D721Med (cell line): ENCODE results near the gene SRP68.

Experiments used
- DNase-seq: peaks from one replicate; pipeline ENCODE4 v3.0.0; 2011; ENCODE audit warnings: low spot score; ENCODE audit not compliant: insufficient read length
- FAIRE-seq: peaks from 2 replicates; lab custom pipeline; 2011; peaks lifted over from hg19 to GRCh38; lab: Jason Lieb, UNC
- TF ChIP-seq, protein P1 (sequence below): IDR thresholded peaks from 2 replicates; pipeline ENCODE4 v1.5.1; 2012; ENCODE audit warnings: mild to moderate bottlenecking, control low read depth; ENCODE audit not compliant: insufficient read depth; ENCODE audit errors: missing control alignments

Gene SRP68

DNA sequence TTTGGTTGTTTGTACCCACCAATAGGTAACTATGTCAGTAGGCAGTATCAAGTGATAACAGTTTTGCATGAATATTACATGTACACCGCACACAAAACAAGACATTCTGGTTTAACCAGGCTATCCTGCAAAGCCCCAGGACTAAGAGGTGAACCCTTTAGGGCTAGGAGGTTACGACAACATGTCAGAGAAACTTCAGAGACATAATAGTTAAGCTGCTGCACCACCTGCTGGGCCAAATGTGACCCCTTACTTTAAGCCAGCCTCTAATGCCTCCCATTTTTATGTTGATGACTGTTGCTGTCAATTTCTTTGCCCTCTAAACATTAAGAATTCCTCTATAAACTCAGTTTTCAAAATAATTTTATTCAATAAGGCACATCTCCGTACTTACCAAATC, 15.4 kb downstream of the SRP68 start:
- DNase-seq (no peak), FAIRE-seq (no peak)
- TF ChIP-seq, protein P1, sequence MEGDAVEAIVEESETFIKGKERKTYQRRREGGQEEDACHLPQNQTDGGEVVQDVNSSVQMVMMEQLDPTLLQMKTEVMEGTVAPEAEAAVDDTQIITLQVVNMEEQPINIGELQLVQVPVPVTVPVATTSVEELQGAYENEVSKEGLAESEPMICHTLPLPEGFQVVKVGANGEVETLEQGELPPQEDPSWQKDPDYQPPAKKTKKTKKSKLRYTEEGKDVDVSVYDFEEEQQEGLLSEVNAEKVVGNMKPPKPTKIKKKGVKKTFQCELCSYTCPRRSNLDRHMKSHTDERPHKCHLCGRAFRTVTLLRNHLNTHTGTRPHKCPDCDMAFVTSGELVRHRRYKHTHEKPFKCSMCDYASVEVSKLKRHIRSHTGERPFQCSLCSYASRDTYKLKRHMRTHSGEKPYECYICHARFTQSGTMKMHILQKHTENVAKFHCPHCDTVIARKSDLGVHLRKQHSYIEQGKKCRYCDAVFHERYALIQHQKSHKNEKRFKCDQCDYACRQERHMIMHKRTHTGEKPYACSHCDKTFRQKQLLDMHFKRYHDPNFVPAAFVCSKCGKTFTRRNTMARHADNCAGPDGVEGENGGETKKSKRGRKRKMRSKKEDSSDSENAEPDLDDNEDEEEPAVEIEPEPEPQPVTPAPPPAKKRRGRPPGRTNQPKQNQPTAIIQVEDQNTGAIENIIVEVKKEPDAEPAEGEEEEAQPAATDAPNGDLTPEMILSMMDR: no peak

DNA sequence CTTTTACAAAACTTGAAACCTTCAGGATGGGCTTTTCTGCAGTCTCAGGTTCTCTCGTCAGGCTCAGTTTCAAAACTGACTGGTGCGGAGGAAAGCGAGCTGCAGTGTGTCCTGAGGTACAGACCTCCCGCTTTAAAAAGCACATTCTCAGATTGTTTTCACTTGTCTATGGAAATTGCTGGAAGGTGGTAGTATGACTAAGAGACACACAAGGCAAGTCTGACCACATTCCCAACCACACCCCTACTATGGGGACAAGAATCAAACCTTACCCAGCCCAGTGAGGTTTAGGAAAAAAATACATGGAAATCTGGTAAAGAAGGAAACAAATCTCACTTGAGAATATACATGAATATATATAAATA, 18.2 kb downstream of the SRP68 start:
- DNase-seq (no peak), FAIRE-seq (no peak)
- TF ChIP-seq, protein P1: no peak

DNA sequence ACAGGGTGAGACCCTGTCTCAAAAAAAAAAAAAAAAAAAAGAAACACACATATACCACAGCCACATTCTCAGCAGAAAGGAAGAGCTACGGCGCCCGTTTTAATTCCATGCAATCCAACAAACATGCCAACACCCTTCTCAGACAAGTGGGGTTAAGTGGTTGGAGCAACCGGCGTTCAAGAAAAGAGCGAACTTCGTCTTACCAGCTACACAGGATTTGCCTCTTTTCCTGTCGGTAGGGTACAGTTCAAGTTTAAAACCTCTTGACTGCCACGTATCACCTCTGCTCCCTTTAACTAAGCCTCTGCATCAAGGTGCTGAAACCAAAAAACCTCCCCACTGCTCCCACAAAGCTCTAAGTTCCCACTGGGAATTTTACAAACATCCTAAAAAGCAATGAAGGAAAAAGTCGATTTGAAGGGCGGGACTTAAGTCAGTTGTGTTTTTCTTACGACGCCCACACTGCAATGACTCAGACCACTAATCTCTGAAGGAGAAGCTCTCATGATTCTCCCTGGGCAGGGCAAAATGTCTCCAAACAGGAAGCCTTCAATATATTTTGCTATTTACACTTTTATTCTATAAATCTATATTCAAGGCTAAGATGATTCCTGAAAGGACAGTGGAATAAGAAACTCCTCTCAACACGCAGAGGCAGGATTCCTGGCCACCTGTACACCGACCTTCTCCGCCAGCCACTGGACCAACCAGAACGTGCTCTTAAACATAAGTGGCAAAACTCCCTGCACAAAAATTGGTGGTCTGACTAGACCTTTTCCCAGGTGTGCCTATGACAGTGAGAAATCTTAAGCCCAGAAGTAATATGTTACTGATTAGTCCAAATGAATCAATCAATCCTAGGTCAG, 18.8 kb downstream of the SRP68 start:
- FAIRE-seq (no peak), DNase-seq (no peak)
- TF ChIP-seq, protein P1: no peak

DNA sequence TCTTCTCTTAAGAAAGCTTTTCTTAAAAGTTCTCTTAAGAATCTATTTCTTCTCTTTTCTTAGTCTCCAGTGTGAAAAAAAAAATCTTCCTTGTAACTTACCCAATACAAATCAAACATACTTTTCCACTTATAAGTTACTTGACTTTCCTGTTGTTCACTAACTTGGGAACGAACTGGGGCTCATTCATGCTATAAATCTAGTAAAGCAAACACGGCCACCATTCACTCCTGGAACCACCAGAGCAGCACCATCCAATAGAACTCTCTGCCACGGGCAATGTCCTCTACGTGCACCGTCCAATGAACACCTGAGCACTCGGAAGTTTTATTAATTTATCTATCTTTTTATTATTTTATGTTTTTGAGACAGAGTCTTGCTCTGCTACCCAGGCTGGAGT, 20.8 kb downstream of the SRP68 start:
- FAIRE-seq (no peak), DNase-seq (no peak)
- TF ChIP-seq, protein P1: no peak

DNA sequence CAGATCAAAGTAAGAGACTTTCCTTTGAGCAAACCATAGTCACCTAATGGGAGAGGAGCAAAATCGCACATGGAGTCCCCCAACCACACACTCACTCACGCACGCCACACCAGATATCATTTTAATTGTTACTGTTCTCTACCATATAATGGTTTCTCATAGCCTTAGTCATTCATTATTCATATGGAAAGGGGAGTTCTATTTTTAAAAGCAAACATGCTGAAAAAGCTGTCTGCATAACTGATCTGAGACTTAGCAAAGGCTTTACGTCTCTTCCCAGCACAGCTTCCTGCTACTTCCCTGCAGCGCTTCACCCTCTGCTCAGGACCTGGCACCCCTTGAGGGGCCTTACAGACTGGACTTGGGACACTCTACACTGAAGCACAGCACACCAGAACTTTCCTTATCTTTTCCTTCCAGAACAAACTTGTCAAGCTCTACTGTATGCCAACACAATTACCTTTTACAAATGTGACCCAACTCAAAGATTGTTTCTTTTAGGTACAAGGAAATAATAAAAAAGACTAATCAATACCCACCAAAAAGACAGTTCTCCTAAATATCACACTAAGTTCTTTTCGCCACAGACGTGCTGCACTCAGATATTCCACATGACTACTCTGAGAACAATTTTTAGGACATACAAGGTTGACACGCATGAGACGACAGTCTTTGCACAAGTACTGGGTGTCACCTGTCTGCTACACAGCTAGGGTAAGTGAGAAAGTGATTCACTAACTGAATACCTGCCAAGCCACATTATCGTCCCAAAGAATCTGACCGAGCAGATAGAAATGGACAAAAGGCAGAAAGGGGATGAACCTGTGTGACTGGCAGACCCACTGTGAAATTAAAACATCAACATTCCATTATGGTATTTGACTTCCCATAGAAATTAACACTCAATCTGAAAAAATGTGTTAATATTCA, 21.5 kb downstream of the SRP68 start:
- FAIRE-seq (no peak), DNase-seq (no peak)
- TF ChIP-seq, protein P1: no peak

DNA sequence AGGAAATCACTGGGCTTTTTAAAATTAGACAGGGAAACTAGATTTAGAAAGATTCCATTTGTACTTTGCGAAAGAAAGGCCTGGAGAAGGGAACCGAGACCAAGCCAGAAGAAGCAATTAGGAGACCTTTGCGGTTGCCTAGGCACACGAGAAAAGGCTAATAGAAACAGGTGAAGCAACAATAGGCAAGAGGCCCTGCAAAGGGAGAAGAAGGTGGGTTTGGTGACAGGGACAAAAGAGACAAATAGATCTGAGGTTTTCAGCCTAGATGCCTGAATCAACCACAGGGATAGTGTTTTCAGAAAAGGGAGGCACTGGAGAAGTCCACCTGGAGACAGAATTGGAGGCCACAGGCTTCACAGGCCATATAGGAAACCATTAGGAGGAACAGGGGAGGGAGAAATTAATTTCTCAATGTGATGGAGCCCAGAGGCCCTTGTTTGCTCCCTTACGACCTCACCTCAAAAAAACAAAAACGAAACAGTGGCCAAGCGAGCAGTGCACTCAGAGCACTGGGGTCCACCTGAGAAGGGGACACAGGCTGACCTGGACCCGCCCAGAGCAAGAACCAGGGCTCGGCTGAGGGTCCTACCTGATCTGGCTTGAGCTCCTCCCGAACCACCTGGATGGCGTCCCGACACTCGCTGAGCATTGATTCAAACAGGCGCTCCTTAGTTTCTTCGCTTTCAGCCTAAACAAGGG, 22.3 kb downstream of the SRP68 start:
- no peak for DNase-seq
- FAIRE-seq: no peak
- TF ChIP-seq, protein P1: no peak
